Fibroblast of mammary gland (primary cell): Measurements from ENCODE around the gene TGFBI.

Experiments used
- DNase-seq: peaks from one replicate; pipeline ENCODE4 v3.0.0-alpha.2; 2010; ENCODE audit warnings: low read depth
- H3K4me3 ChIP-seq: 2 replicates; pipeline ENCODE4 v1.5.1; 2011; ENCODE audit warnings: low read depth, mild to moderate bottlenecking, low read length, moderate library complexity; ENCODE audit not compliant: control insufficient read depth
- CTCF ChIP-seq: conservative IDR thresholded peaks from 2 replicates; pipeline ENCODE4 v1.5.1; 2011; ENCODE audit warnings: low read depth, low read length, inconsistent platforms; ENCODE audit not compliant: control insufficient read depth, insufficient read depth

TGFBI gene

GRCh38 chr5:136021016-136021405, 7.8 kb upstream of the TGFBI start:
- DNase-seq = peak; percentile 80
- H3K4me3 ChIP-seq = no peak overlapping the region
- TF ChIP-seq CTCF = no peak

DNA sequence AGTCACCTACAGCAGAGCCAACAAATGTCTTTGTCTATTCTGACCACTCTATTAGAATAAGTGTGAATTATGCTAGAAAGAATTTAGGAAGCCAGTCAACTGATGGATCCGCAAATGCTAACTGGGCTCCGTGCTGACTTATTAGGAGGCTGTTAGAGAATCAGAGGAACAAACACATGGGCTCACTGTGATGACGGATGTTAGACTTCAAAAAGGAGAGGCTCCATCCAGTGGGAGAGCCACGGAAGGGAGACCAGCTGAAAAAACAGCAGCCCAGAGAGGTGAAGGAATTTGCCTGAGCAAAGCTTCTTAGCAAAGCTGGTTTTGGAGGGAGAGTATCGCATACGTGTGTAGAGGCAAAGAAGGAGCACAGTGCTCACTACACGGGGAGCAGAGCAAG, 5.8 kb upstream of the TGFBI start:
- TF ChIP-seq CTCF = no peak
- DNase-seq = no peak
- no peak overlapping the region for H3K4me3 ChIP-seq

DNA sequence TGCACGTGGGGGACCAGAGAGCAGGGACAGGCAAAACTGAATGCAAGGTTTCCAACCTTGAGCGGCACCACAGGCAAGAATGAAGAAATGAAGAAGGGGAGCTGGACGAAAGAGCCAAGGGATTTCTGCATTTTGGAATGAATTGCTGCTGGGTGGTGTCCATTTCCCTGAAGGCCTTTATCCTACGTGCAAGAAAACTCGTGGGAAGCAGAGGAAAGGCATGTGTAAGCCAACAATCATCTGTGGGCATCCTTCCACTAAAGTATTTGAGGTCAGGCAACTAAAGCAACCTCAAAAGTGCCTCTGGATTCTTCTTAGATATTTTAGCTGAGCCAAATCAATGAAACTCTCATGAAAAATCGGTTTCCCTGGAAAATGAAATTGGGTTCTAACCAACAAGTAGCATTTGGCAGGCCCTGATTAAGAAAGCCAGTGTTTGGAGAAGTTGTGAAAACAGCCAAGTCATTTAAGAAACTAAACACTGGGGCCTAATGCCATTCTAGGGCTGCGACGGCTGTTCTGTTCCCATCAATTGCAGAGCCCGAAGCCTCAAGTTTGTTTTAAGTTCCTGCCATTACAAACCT, 4.7 kb upstream of the TGFBI start:
- no peak for TF ChIP-seq CTCF
- H3K4me3 ChIP-seq = no peak overlapping the region
- DNase-seq = peak; percentile 88

DNA sequence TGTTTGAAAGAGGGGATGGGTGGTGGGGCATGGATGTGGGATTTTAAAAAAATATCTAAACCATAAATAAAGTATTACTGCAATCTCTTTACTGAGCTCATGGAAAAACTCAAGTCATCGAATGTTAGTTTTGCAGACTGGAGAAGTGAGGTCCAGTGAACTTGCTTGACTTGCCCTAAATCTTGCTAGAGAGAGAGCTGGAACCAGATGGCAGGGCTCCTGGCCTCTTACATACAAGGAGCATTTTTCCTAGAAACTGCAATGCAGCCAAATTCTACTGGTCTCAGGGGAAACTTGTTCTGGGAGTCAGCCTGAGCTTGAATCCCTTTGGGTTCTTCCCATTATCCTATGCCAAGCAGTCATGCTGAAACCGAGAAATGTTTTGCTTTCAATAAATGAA, 2.9 kb upstream of the TGFBI start:
- no peak overlapping the region for H3K4me3 ChIP-seq
- peak; percentile 69 for DNase-seq
- no peak for TF ChIP-seq CTCF

GRCh38 chr5:136026636-136027035, 2.2 kb upstream of the TGFBI start:
- H3K4me3 ChIP-seq = no peak overlapping the region
- no peak for DNase-seq
- TF ChIP-seq CTCF = no peak

GRCh38 chr5:136027311-136027710, 1.5 kb upstream of the TGFBI start:
- no peak overlapping the region for H3K4me3 ChIP-seq
- TF ChIP-seq CTCF = no peak
- DNase-seq = no peak

DNA sequence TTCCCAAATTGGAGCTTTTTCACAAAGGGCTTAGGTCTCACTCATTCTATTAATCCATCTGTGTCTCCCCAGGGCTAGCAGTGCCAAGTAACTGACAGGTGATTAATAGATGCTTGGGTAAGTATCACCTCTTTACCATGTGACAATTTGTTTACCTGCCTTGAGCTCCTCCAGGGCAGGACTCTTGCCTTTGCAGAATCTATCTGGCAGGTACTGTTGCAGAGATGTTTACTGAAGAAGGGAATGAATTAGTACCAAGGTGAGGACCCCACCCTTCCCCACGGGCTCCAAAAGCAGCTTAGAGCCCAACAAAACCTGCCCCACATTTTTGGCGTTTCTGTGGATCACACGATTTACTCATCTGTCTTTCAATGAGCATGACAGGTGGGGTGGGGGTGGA, 698 bp upstream of the TGFBI start:
- TF ChIP-seq CTCF = no peak
- no peak for DNase-seq
- no peak overlapping the region for H3K4me3 ChIP-seq
